Astrocyte of the spinal cord (primary cell): ENCODE results near the gene VAPA.

Experiments used
- DNase-seq: peaks from one replicate; pipeline ENCODE4 v3.0.0; 2011; ENCODE audit warnings: low read depth, low spot score
- H3K4me3 ChIP-seq: 2 replicates; pipeline ENCODE4 v1.5.1; 2011; ENCODE audit warnings: low read depth, mild to moderate bottlenecking, low read length, moderate library complexity
- CTCF ChIP-seq: IDR thresholded peaks from 2 replicates; pipeline ENCODE4 v1.5.1; 2012; ENCODE audit warnings: low read depth, mild to moderate bottlenecking, low read length, inconsistent platforms
- in situ Hi-C: cut with HindIII; loops from 2 replicates; pipeline ENCODE4 v1.10.0; 2017; ENCODE audit warnings: low sequenced_read_pairs

VAPA gene

GRCh38 chr18:9982711-9983110 lies 68.9 kb downstream of the VAPA start:
- no peak overlapping the region for H3K4me3 ChIP-seq
- no peak for TF ChIP-seq CTCF
- no peak for DNase-seq
- in situ Hi-C loops, result no loop called here

GRCh38 chr18:9984080-9984479 lies 70.3 kb downstream of the VAPA start:
- H3K4me3 ChIP-seq, result no peak overlapping the region
- in situ Hi-C loops, result no loop called here
- DNase-seq, result no peak
- no peak for TF ChIP-seq CTCF

- H3K4me3 ChIP-seq, result no peak overlapping the region
- no peak for TF ChIP-seq CTCF
- no peak for DNase-seq
- in situ Hi-C loops, result no loop called here
Measured at GRCh38 chr18:9985641-9986040, 71.8 kb downstream of the VAPA start.

- in situ Hi-C loops, result no loop called here
- no peak overlapping the region for H3K4me3 ChIP-seq
- DNase-seq, result no peak
- no peak for TF ChIP-seq CTCF
Measured at GRCh38 chr18:9986156-9986930, 72.5 kb downstream of the VAPA start.

- no peak for TF ChIP-seq CTCF
- H3K4me3 ChIP-seq, result no peak overlapping the region
- DNase-seq, result no peak
- in situ Hi-C loops, result no loop called here
Measured at GRCh38 chr18:9987345-9987744, 73.5 kb downstream of the VAPA start.

- no peak overlapping the region for H3K4me3 ChIP-seq
- no peak for TF ChIP-seq CTCF
- in situ Hi-C loops, result no loop called here
- no peak for DNase-seq
Measured at GRCh38 chr18:9987931-9988330, 74.1 kb downstream of the VAPA start.
